ENCODE data around the gene F10.

Gene F10

GRCh38 chr13:113145911-113146598 lies 23.5 kb downstream of the F10 start:
- Histone ChIP-seq H3K79me2 (ENCODE audit: insufficient read depth, low read length) (no peaks in the 10 kb centered on the region), H3F3A (ENCODE audit: insufficient read depth) (no peaks in the 10 kb centered on the region), H3K36me3 (ENCODE audit: low read length) (no peaks in the 10 kb centered on the region), H3K9ac (ENCODE audit: low read length) (no peak overlapping the region), H3K9me2 (replicated peaks; ENCODE audit: insufficient read depth, low read length) (no peaks in the 10 kb centered on the region), H2AFZ (ENCODE audit: low read depth, low read length, severe bottlenecking) (no peak overlapping the region), H3K4me2 (ENCODE audit: low read depth, low read length, poor library complexity, severe bottlenecking) (no peak overlapping the region), H4K20me1 (ENCODE audit: low read depth, low read length) (no peaks in the 10 kb centered on the region), H3K4me3 (ENCODE audit: insufficient read depth, low read length, poor library complexity, severe bottlenecking) (no peak overlapping the region), H3K27ac (ENCODE audit: low read depth, low read length) (no peak overlapping the region), H3K27me3 (ENCODE audit: low read length) (no peaks in the 10 kb centered on the region), H3K9me3 (ENCODE audit: insufficient read depth, low read length) (no peaks in the 10 kb centered on the region)
- TF ChIP-seq CTCF (IDR thresholded peaks at IDR 0.05; ENCODE audit: insufficient read depth, low read length, poor library complexity, severe bottlenecking) (no peak), EZH2phosphoT487 (conservative IDR thresholded peaks at IDR 0.05; ENCODE audit: low read length) (no peak)

DNA sequence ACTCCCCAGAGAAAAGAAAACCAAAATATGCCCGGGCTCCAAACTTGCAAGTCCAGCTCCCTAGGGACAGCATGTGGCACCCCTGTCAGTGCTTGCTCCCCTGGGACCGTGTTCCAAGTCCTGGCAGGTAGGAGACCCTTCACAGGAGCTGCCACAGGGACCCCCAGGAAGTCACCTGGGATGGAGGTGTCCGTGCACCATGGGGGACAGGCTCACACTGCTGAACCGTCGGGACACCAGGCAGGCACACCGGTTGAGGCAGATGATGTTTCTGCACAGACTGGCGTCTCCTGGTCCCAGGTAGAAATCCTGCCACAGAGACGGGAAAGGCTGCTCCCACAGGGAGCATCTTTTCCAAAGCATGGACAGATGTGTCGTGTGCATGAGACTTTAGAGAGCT lies 24.2 kb downstream of the F10 start:
- H3K4me3 ChIP-seq (ENCODE audit: insufficient read depth, low read length, poor library complexity, severe bottlenecking): no peak overlapping the region
- no peak overlapping the region for H2AFZ ChIP-seq (ENCODE audit: low read depth, low read length, severe bottlenecking)
- H3K9me2 ChIP-seq (replicated peaks; ENCODE audit: insufficient read depth, low read length): no peaks in the 10 kb centered on the region
- no peak overlapping the region for H3K27ac ChIP-seq (ENCODE audit: low read depth, low read length)
- no peaks in the 10 kb centered on the region for H3K79me2 ChIP-seq (ENCODE audit: insufficient read depth, low read length)
- no peaks in the 10 kb centered on the region for H3K9me3 ChIP-seq (ENCODE audit: insufficient read depth, low read length)
- no peaks in the 10 kb centered on the region for H3K27me3 ChIP-seq (ENCODE audit: low read length)
- H4K20me1 ChIP-seq (ENCODE audit: low read depth, low read length): no peaks in the 10 kb centered on the region
- H3F3A ChIP-seq (ENCODE audit: insufficient read depth): no peaks in the 10 kb centered on the region
- H3K4me2 ChIP-seq (ENCODE audit: low read depth, low read length, poor library complexity, severe bottlenecking): no peak overlapping the region
- no peak for TF ChIP-seq EZH2phosphoT487 (conservative IDR thresholded peaks at IDR 0.05; ENCODE audit: low read length)
- TF ChIP-seq CTCF (IDR thresholded peaks at IDR 0.05; ENCODE audit: insufficient read depth, low read length, poor library complexity, severe bottlenecking): no peak
- no peaks in the 10 kb centered on the region for H3K36me3 ChIP-seq (ENCODE audit: low read length)
- H3K9ac ChIP-seq (ENCODE audit: low read length): no peak overlapping the region

GRCh38 chr13:113147206-113147605 lies 24.6 kb downstream of the F10 start:
- no peak for TF ChIP-seq CTCF (IDR thresholded peaks at IDR 0.05; ENCODE audit: insufficient read depth, low read length, poor library complexity, severe bottlenecking)
- TF ChIP-seq EZH2phosphoT487 (conservative IDR thresholded peaks at IDR 0.05; ENCODE audit: low read length): no peak
- Histone ChIP-seq H3K9ac (ENCODE audit: low read length) (no peak overlapping the region), H2AFZ (ENCODE audit: low read depth, low read length, severe bottlenecking) (no peak overlapping the region), H3K36me3 (ENCODE audit: low read length) (no peaks in the 10 kb centered on the region), H3K79me2 (ENCODE audit: insufficient read depth, low read length) (no peaks in the 10 kb centered on the region), H4K20me1 (ENCODE audit: low read depth, low read length) (no peaks in the 10 kb centered on the region), H3K9me3 (ENCODE audit: insufficient read depth, low read length) (no peaks in the 10 kb centered on the region), H3F3A (ENCODE audit: insufficient read depth) (no peaks in the 10 kb centered on the region), H3K4me3 (ENCODE audit: insufficient read depth, low read length, poor library complexity, severe bottlenecking) (no peak overlapping the region), H3K27me3 (ENCODE audit: low read length) (no peaks in the 10 kb centered on the region), H3K9me2 (replicated peaks; ENCODE audit: insufficient read depth, low read length) (no peaks in the 10 kb centered on the region), H3K4me2 (ENCODE audit: low read depth, low read length, poor library complexity, severe bottlenecking) (no peak overlapping the region), H3K27ac (ENCODE audit: low read depth, low read length) (no peak overlapping the region)
